Activated T-cell treated with anti-CD3 and anti-CD28 coated beads for 24 hours (primary cell): ENCODE measurements around the gene ZNF177.

Experiments
- DNase-seq: peaks from one replicate; pipeline ENCODE4 v3.0.0-alpha.2; 2020; ENCODE audit warnings: low read depth

Gene ZNF177

DNA sequence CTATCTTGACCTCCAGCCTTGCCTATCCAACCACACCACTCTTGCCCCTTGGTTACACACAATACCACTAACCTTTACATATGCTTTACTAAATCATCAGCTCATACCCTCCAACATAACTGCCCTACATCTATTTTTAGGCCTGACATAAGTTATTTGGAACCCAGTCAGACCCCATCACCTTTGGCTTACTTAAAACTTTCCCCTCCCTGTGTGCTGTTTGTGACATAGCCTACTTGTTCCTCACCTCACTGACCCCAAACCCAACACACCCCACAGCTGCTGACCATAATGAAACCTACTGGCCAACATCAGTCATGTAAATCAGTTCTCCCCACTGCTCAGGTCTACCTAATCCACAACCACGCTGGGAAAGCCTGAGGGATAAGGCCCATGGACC is 67.6 kb downstream of the ZNF177 start:
- no peak for DNase-seq

DNA sequence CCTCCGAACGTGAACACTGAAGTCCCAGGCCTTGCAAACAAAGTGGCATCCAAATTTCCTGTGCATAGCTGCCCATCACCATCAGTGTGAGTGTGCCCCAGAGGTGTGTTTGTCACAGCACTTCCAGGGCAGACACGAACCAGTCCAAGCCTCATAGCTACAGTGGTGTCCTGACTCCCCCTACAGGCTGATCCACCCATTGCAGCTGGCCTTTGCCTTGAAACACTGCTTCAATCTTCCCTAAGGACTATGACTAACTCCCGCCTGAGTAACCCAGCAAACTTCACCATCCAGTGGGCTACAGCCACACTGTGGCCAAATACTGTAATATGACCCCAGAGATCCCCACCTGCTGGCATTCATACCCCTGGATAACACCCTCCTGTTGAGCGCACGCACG is 68.7 kb downstream of the ZNF177 start:
- peak; percentile 29 for DNase-seq
